ENCODE measurements around the gene GRM1. TPM values are rescaled to one million over a fixed set of nuclear protein-coding genes. Genes with fewer than 3 reads are reported as not detected.

GRM1 gene
- polyA plus RNA-seq, 1 experiment = 0.02 TPM

DNA sequence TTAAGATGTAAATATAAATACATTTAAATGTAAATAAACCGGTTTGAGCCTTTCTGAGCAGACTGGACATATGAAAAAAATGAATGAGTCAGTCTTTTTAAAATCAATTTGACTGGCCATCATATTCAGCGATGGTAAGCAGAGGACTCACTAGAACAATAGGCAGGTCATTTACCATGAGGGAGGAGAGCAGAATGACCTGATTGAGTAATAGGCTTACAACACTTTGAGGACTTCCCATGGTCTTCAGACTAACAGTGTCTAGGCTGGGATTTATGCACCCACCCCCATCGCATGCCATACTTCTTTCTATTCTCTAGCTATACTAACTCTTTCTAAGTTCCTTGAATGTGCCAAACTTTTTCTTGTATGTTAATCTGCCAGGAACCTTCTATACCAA, 272.9 kb downstream of the GRM1 start:
- Histone ChIP-seq H3K4me3 (ENCODE audit: low read depth, low read length) (no peak overlapping the region), H3K36me3 (ENCODE audit: control insufficient read depth, insufficient read depth, low read length) (no peaks in the 10 kb centered on the region), H3K27me3 (ENCODE audit: control insufficient read depth, insufficient read depth, low read length) (no peaks in the 10 kb centered on the region)
- CTCF ChIA-PET = interaction anchor here (0.5 kb wide), 1 partner anchor 60 kb away, joined by 3 read pairs; no protein-coding TSS in a partner anchor
- POLR2A ChIA-PET = no interaction called here
- TF ChIP-seq, protein P1, sequence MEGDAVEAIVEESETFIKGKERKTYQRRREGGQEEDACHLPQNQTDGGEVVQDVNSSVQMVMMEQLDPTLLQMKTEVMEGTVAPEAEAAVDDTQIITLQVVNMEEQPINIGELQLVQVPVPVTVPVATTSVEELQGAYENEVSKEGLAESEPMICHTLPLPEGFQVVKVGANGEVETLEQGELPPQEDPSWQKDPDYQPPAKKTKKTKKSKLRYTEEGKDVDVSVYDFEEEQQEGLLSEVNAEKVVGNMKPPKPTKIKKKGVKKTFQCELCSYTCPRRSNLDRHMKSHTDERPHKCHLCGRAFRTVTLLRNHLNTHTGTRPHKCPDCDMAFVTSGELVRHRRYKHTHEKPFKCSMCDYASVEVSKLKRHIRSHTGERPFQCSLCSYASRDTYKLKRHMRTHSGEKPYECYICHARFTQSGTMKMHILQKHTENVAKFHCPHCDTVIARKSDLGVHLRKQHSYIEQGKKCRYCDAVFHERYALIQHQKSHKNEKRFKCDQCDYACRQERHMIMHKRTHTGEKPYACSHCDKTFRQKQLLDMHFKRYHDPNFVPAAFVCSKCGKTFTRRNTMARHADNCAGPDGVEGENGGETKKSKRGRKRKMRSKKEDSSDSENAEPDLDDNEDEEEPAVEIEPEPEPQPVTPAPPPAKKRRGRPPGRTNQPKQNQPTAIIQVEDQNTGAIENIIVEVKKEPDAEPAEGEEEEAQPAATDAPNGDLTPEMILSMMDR (IDR thresholded peaks at IDR 0.05; ENCODE audit: insufficient read depth, low read depth, low read length) = no peak
- no peak for DNase-seq (ENCODE audit: low read depth)

DNA sequence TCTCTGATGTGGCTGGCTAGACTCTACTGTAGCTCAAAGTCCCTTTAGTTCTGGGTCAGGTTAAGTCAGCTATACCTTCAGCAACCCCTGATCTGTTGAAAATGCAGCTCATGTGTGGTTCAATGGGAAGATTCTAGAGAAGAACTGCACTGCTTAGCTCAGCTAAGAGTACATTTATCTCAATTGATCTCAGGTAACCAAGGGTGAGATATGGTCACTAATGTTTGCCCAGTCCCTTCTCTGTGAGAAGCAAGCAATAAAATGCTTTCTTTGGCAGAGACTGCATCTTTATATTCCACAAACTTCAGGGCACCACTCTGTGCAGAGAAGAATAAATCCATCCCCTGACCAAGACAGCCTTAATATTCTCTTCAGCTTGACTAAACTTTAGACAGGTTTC, 274.1 kb downstream of the GRM1 start:
- Histone ChIP-seq H3K27me3 (ENCODE audit: control insufficient read depth, insufficient read depth, low read length) (no peaks in the 10 kb centered on the region), H3K36me3 (ENCODE audit: control insufficient read depth, insufficient read depth, low read length) (no peaks in the 10 kb centered on the region), H3K4me3 (ENCODE audit: low read depth, low read length) (no peak overlapping the region)
- TF ChIP-seq, protein P1 (IDR thresholded peaks at IDR 0.05; ENCODE audit: insufficient read depth, low read depth, low read length) = no peak
- POLR2A ChIA-PET = no interaction called here
- DNase-seq (ENCODE audit: low read depth) = no peak
- CTCF ChIA-PET = no interaction called here

DNA sequence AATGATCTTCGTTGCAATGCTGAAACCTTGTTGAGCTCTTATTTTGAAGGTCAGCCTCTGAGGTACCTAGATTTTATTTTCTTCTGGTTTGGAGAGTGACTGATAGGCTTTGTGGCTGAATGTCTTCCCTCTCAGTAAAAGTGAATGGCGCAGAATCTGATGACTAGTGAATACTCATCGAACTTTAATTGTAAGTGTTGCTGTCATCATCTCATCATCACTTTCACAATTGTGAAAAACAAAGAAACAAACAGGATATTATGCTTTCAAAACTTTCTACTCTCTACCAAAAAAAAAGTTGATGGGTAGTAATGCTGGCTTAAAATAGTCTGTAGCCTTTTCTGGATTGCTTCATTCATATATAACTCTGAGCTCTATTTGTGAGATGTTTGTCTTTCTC, 275.3 kb downstream of the GRM1 start:
- Histone ChIP-seq H3K4me3 (ENCODE audit: low read depth, low read length) (no peak overlapping the region), H3K27me3 (ENCODE audit: control insufficient read depth, insufficient read depth, low read length) (no peaks in the 10 kb centered on the region), H3K36me3 (ENCODE audit: control insufficient read depth, insufficient read depth, low read length) (no peaks in the 10 kb centered on the region)
- POLR2A ChIA-PET = no interaction called here
- no peak for DNase-seq (ENCODE audit: low read depth)
- CTCF ChIA-PET = interaction anchor here (0.6 kb wide), 1 partner anchor 8 kb away, joined by 4 read pairs; no protein-coding TSS in a partner anchor
- TF ChIP-seq, protein P1 (IDR thresholded peaks at IDR 0.05; ENCODE audit: insufficient read depth, low read depth, low read length) = no peak

DNA sequence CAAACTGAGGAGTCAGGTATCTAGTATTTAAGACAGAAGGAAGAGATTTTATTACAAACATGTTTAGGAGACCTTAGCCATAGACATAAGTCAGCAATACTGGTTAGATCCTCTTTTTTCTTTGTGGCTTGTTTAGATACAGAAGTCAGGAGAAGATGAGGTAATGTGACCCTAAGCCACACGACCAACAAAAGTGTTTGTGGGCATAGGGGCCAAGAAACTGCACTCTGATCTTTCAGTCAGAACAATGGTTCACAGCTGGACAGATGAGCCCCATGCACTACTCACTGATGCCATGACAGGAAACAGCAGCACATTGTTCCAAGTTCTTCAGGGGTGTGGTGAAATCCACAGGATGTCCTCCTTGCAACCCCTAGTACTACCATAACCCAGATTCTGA, 276.2 kb downstream of the GRM1 start:
- DNase-seq (ENCODE audit: low read depth) = no peak
- TF ChIP-seq, protein P1 (IDR thresholded peaks at IDR 0.05; ENCODE audit: insufficient read depth, low read depth, low read length) = no peak
- Histone ChIP-seq H3K4me3 (ENCODE audit: low read depth, low read length) (no peak overlapping the region), H3K36me3 (ENCODE audit: control insufficient read depth, insufficient read depth, low read length) (no peaks in the 10 kb centered on the region), H3K27me3 (ENCODE audit: control insufficient read depth, insufficient read depth, low read length) (no peaks in the 10 kb centered on the region)
- ChIA-PET POLR2A (no interaction called here), CTCF (no interaction called here)

DNA sequence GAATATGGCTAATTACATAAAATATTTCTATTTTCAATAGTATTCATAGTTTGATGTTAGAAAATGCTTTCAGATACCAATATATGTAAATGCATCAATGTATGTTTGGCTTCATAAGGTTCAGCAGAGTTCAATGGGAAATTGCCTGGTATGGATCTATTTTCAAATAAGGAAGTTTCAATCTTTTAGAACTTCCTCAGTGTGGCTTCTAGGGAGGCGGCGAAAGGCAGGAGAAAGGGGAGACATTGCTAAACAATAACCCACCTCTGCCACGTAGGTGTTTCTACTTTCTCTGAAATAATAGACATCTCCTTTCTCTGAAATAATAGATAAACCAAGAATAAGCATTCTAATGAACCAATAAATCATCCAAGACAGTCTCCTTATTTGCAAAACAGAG, 277.1 kb downstream of the GRM1 start:
- CTCF ChIA-PET = no interaction called here

More for the DNA sequence above, 277.1 kb downstream of the GRM1 start:
- POLR2A ChIA-PET = no interaction called here
- Histone ChIP-seq H3K27me3 (ENCODE audit: control insufficient read depth, insufficient read depth, low read length) (no peaks in the 10 kb centered on the region), H3K4me3 (ENCODE audit: low read depth, low read length) (no peak overlapping the region), H3K36me3 (ENCODE audit: control insufficient read depth, insufficient read depth, low read length) (no peaks in the 10 kb centered on the region)
- DNase-seq (ENCODE audit: low read depth) = no peak
- TF ChIP-seq, protein P1 (IDR thresholded peaks at IDR 0.05; ENCODE audit: insufficient read depth, low read depth, low read length) = no peak

Measured in BJ (cell line).